Tibial artery (tissue), 4 donors: ENCODE data around the gene CHRNB1.
A peak's percentile ranks its signal among the peaks of the same experiment; 100 is the strongest.

ENCODE experiments used
- DNase-seq, 2 donors: peaks; one replicate each; pipeline ENCODE4 v3.0.0-alpha.2; 2019
- H3K27ac ChIP-seq, 2 donors: fragments of 200-600 bp; sonication (generic) in 1 of 2; 1 replicate in 1 of 2; 2 replicates in 1 of 2; pipeline ENCODE4 v1.5.1; 2018 to 2019; ENCODE audit warnings: mild to moderate bottlenecking in 1 of 2
- H3K27me3 ChIP-seq, 2 donors: fragments of 200-600 bp; sonication (generic) in 1 of 2; one replicate each; pipeline versions ENCODE4 v1.5.1 to v1.6.0; 2016 to 2019
- H3K36me3 ChIP-seq, 3 donors: fragments of 200-600 bp; sonication (generic) in 2 of 3; one replicate each; pipeline ENCODE4 v1.5.1; 2016 to 2019; ENCODE audit warnings: mild to moderate bottlenecking in 2 of 3
- H3K4me1 ChIP-seq, 4 donors: fragments of 200-600 bp; sonication (generic) in 2 of 4; 1 replicate in 3 of 4; 2 replicates in 1 of 4; pipeline ENCODE4 v1.5.1; 2016 to 2019
- H3K4me3 ChIP-seq, 2 donors: fragments of 200-600 bp; sonication (generic) in 1 of 2; 1 replicate in 1 of 2; 2 replicates in 1 of 2; pipeline ENCODE4 v1.5.1; 2018 to 2019; ENCODE audit warnings: mild to moderate bottlenecking in 2 of 2
- H3K9me3 ChIP-seq, 3 donors: fragments of 200-600 bp; sonication (generic) in 1 of 3; one replicate each; pipeline ENCODE4 v1.5.1; 2016 to 2019
- intact Hi-C: fragments of 100-400 bp; cut with DNase I; formaldehyde crosslinking; loops from one replicate; pipeline ENCODE4 v1.15.0; 2023; ENCODE audit warnings: low total_unique reads
- TF ChIP-seq, protein P1 (sequence below), 2 experiments: fragments of 200-600 bp in 1 of 2; fragments of 450-650 bp in 1 of 2; IDR thresholded peaks; one replicate each; pipeline ENCODE4 v1.5.1; 2017 to 2019; ENCODE audit warnings: antibody characterized with exemption in 2 of 2, mild to moderate bottlenecking in 1 of 2, moderate library complexity in 1 of 2

The CHRNB1 gene

GRCh38 chr17:7407485-7408251 lies 37.2 kb upstream of the CHRNB1 start, which contains the start of gene NLGN2:
Gene NLGN2, plus strand, starts transcription at chr17:7407845. Its CDS starts 411 bp downstream, at chr17:7408256.
- Histone ChIP-seq H3K27me3 (no peaks in the 10 kb centered on the region), H3K4me1 (peaks cover 0 to 23% (median 17%) of the 10 kb centered on the region in 4 donors), H3K4me3 (no peak within 1 kb of the TSS), H3K36me3 (peaks cover 10 to 30% (median 12%) of the 10 kb centered on the region in 3 donors), H3K27ac (no peak within 1 kb of the TSS), H3K9me3 (no peaks in the 10 kb centered on the region)
- TF ChIP-seq, protein P1, sequence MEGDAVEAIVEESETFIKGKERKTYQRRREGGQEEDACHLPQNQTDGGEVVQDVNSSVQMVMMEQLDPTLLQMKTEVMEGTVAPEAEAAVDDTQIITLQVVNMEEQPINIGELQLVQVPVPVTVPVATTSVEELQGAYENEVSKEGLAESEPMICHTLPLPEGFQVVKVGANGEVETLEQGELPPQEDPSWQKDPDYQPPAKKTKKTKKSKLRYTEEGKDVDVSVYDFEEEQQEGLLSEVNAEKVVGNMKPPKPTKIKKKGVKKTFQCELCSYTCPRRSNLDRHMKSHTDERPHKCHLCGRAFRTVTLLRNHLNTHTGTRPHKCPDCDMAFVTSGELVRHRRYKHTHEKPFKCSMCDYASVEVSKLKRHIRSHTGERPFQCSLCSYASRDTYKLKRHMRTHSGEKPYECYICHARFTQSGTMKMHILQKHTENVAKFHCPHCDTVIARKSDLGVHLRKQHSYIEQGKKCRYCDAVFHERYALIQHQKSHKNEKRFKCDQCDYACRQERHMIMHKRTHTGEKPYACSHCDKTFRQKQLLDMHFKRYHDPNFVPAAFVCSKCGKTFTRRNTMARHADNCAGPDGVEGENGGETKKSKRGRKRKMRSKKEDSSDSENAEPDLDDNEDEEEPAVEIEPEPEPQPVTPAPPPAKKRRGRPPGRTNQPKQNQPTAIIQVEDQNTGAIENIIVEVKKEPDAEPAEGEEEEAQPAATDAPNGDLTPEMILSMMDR (IDR thresholded peaks at IDR 0.05): no peak
- intact Hi-C loops: no loop called here
- DNase-seq: peak in 1 of 2 donors; percentile 62

DNA sequence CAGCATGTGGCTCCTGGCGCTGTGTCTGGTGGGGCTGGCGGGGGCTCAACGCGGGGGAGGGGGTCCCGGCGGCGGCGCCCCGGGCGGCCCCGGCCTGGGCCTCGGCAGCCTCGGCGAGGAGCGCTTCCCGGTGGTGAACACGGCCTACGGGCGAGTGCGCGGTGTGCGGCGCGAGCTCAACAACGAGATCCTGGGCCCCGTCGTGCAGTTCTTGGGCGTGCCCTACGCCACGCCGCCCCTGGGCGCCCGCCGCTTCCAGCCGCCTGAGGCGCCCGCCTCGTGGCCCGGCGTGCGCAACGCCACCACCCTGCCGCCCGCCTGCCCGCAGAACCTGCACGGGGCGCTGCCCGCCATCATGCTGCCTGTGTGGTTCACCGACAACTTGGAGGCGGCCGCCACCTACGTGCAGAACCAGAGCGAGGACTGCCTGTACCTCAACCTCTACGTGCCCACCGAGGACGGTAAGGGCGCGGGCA lies 36.6 kb upstream of the CHRNB1 start:
- intact Hi-C loops: no loop called here
- no peak overlapping the region for H3K27ac ChIP-seq
- no peak overlapping the region for H3K4me3 ChIP-seq
- H3K9me3 ChIP-seq: no peaks in the 10 kb centered on the region
- TF ChIP-seq, protein P1 (IDR thresholded peaks at IDR 0.05): no peak
- no peaks in the 10 kb centered on the region for H3K27me3 ChIP-seq
- DNase-seq: peak in 1 of 2 donors; percentile 64
- peaks cover 10 to 30% (median 12%) of the 10 kb centered on the region in 3 donors for H3K36me3 ChIP-seq
- H3K4me1 ChIP-seq: peaks cover 0 to 17% (median 10%) of the 10 kb centered on the region in 4 donors

DNA sequence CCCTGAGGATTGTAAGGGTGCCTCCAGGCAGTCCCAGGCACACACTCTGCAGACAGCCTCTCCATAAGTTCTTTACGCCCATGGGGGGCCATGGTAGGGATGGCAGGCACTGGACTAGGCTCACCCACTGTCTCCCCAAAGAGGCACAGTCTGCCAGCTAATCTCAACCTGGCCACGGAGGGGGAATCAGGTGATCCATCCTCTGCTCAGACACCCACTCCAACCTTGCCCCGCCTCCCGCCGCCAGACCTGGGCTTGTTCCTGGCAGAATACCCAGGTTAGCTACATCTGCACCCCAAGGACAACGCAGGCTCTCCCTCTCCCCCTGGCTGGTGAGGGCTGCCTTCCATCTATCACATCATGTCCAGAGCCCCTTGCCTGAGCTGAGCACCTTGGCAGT lies 36.0 kb upstream of the CHRNB1 start:
- H3K27me3 ChIP-seq: no peaks in the 10 kb centered on the region
- DNase-seq: no peak

GRCh38 chr17:7409716-7410115 lies 35.1 kb upstream of the CHRNB1 start:
- no peak for DNase-seq
- no peak overlapping the region for H3K4me3 ChIP-seq
- H3K9me3 ChIP-seq: no peaks in the 10 kb centered on the region
- no peak overlapping the region for H3K27ac ChIP-seq
- TF ChIP-seq, protein P1 (IDR thresholded peaks at IDR 0.05): no peak
- H3K4me1 ChIP-seq: peaks cover 0 to 16% (median 10%) of the 10 kb centered on the region in 4 donors
- intact Hi-C loops: no loop called here
- no peaks in the 10 kb centered on the region for H3K27me3 ChIP-seq
- peaks cover 10 to 37% (median 13%) of the 10 kb centered on the region in 3 donors for H3K36me3 ChIP-seq

More for the DNA sequence above, 36.0 kb upstream of the CHRNB1 start:
- no peaks in the 10 kb centered on the region for H3K9me3 ChIP-seq
- TF ChIP-seq, protein P1 (IDR thresholded peaks at IDR 0.05): no peak
- intact Hi-C loops: no loop called here
- no peak overlapping the region for H3K27ac ChIP-seq
- peaks cover 10 to 30% (median 12%) of the 10 kb centered on the region in 3 donors for H3K36me3 ChIP-seq
- H3K4me1 ChIP-seq: peaks cover 0 to 16% (median 10%) of the 10 kb centered on the region in 4 donors
- H3K4me3 ChIP-seq: no peak overlapping the region

- peaks cover 0 to 7% (median 4%) of the 10 kb centered on the region in 4 donors for H3K4me1 ChIP-seq
- no peaks in the 10 kb centered on the region for H3K27me3 ChIP-seq
- H3K4me3 ChIP-seq: no peak overlapping the region
- H3K9me3 ChIP-seq: no peaks in the 10 kb centered on the region
- TF ChIP-seq, protein P1 (IDR thresholded peaks at IDR 0.05): no peak
- H3K36me3 ChIP-seq: peaks cover 10 to 48% (median 19%) of the 10 kb centered on the region in 3 donors
- H3K27ac ChIP-seq: no peak overlapping the region
- DNase-seq: no peak
- intact Hi-C loops: no loop called here
These were observed 34.0 kb upstream of the CHRNB1 start for GRCh38 chr17:7410634-7411426.
